SK-MEL-5 (cell line): Measurements from ENCODE around the gene OR5D16. TPM values are rescaled to one million over a fixed set of nuclear protein-coding genes. Genes with fewer than 3 reads are reported as not detected.

ENCODE experiments used
- small RNA-seq, 2 experiments: library from RNA; depleted of rRNA; stranded (forward); fragments of <200 nt; gene quantifications; one replicate each; pipeline ENCODE3, GENCODE V24; 2014
- total RNA-seq: library from RNA; depleted of rRNA; stranded (reverse); fragments of >200 nt; shearing (Covaris generic); gene quantifications from 2 replicates; pipeline ENCODE4 v1.2.3, GENCODE V29; 2014; rRNA removed

OR5D16 gene
- total RNA-seq, 1 experiment from 2014 or later = not detected

Small RNA genes lying within 50 kb of the gene (small RNA-seq; reads per million reads assigned to genes)
- 0 reads per million in 2 experiments for gene AC036111.3

Other genes with a start within 250 kb of the OR5D16 start
- not detected in 2 replicates for gene OR4C11, start 231.1 kb upstream of the OR5D16 start, total RNA-seq
- not detected in 2 replicates for gene OR4P4, start 203.6 kb upstream of the OR5D16 start, total RNA-seq
- gene OR4S2, start 190.4 kb upstream of the OR5D16 start, total RNA-seq = not detected in 2 replicates
- not detected in 2 replicates for gene OR4C6, start 176.6 kb upstream of the OR5D16 start, total RNA-seq
- gene OR5D13, start 65.3 kb upstream of the OR5D16 start, total RNA-seq = not detected in 2 replicates
- gene OR5D14, start 43.2 kb upstream of the OR5D16 start, total RNA-seq = 0.37 TPM in 1 of 2 replicates, not detected in the other
- not detected in 2 replicates for gene OR5L1, start 27.4 kb upstream of the OR5D16 start, total RNA-seq
- not detected in 2 replicates for gene OR5D18, start 19.1 kb upstream of the OR5D16 start, total RNA-seq
- gene OR5L2, start 11.5 kb upstream of the OR5D16 start, total RNA-seq = not detected in 2 replicates
- 23.7 and 23.9 TPM in 2 replicates for gene TRIM51, start 44.5 kb downstream of the OR5D16 start, total RNA-seq
- gene OR5W2, start 75.8 kb downstream of the OR5D16 start, total RNA-seq = not detected in 2 replicates
- not detected in 2 replicates for gene OR5I1, start 97.6 kb downstream of the OR5D16 start, total RNA-seq
- gene OR10AG1, start 131.2 kb downstream of the OR5D16 start, total RNA-seq = not detected in 2 replicates
- gene OR5F1, start 155.9 kb downstream of the OR5D16 start, total RNA-seq = not detected in 2 replicates
- not detected in 2 replicates for gene OR5AS1, start 188.9 kb downstream of the OR5D16 start, total RNA-seq